Activated CD4-positive, alpha-beta T cell treated with anti-CD3 and anti-CD28 coated beads for 36 hours (primary cell): ENCODE measurements around the gene ANKRD44. TPM values are rescaled to one million over a fixed set of nuclear protein-coding genes. Genes with fewer than 3 reads are reported as not detected.

Experiments
- ATAC-seq: fragments of 200-7000 bp; cut with Tn5 transposase; one replicate; pipeline ENCODE4 v1.10.0; 2021; ENCODE audit warnings: mild to moderate bottlenecking, moderate library complexity
- CTCF ChIA-PET: fragments of 350-600 bp; sonication (Branson Sonifier 250); formaldehyde crosslinking; loops from one replicate; lab custom pipeline; 2021; ENCODE audit warnings: antibody characterized with exemption; lab: Charles Lee
- POLR2A ChIA-PET: fragments of 350-600 bp; sonication (Branson Sonifier 250); formaldehyde crosslinking; loops from one replicate; lab custom pipeline; 2021; ENCODE audit warnings: antibody characterized with exemption, inconsistent platforms; lab: Charles Lee
- DNase-seq: peaks from one replicate; pipeline ENCODE4 v3.0.0-alpha.2; 2020
- H3K27ac Mint-ChIP-seq: one replicate; pipeline ENCODE4 v1.8.0; 2021; ENCODE audit warnings: mixed read lengths
- H3K27me3 Mint-ChIP-seq: one replicate; pipeline ENCODE4 v1.8.0; 2021; ENCODE audit warnings: mixed read lengths
- H3K36me3 Mint-ChIP-seq: one replicate; pipeline ENCODE4 v1.8.0; 2021; ENCODE audit warnings: low read depth, mixed read lengths
- H3K4me1 Mint-ChIP-seq: one replicate; pipeline ENCODE4 v1.8.0; 2021; ENCODE audit warnings: mixed read lengths
- H3K4me3 Mint-ChIP-seq: one replicate; pipeline ENCODE4 v1.8.0; 2021; ENCODE audit warnings: mild to moderate bottlenecking, moderate library complexity, mixed read lengths
- H3K9me3 Mint-ChIP-seq: one replicate; pipeline ENCODE4 v1.8.0; 2021; ENCODE audit warnings: low read depth, mixed read lengths
- intact Hi-C, 2 experiments: fragments of 100-400 bp; cut with DNase I in 1 of 2; cut with micrococcal nuclease in 1 of 2; formaldehyde crosslinking; loops; one replicate each; pipeline versions ENCODE4 v1.14.2 to v1.15.1; 2022 to 2024; cut with DNase I, micrococcal nuclease
- total RNA-seq, 2 experiments: library from RNA; stranded (reverse); gene quantifications; one replicate each; pipeline ENCODE4 v1.2.3, GENCODE V29; 2021

ANKRD44 gene
- total RNA-seq, 2 experiments from 2014 or later: 122 to 181 TPM

DNA sequence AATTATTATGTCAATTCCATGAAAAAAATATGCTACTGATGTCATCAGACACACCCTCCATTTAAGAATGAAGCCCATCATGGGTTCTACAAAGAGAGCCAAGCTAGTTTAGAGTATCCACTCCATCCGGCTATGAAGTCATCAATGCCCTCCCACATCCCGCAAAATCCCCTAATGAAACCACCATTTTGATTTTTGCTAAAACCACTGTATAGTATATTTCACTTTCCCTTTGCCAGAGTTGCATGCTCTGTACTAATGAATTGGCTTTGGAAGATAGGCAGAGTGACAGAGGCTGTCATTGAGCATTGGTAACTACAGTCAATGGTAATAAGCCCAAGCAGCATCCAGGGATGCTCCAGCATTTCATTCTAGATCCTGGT is 118.6 kb downstream of the ANKRD44 start:
- CTCF ChIA-PET: interaction anchor here (0.7 to 3.9 kb wide), 31 partner anchors 11 to 191 kb away, joined by 3 to 53 read pairs (median 5); partner anchors contain the start of gene ANKRD44
- ATAC-seq (peak; percentile 87), DNase-seq (peak; percentile 68)
- Mint-ChIP-seq H3K36me3 (peaks cover 12% of the 10 kb centered on the region), H3K9me3 (no peaks in the 10 kb centered on the region), H3K27ac (peak overlapping the region; percentile 59), H3K4me1 (peaks cover 81% of the 10 kb centered on the region), H3K27me3 (no peaks in the 10 kb centered on the region), H3K4me3 (peak overlapping the region; percentile 33)
- POLR2A ChIA-PET: no interaction called here
- intact Hi-C loops: loop anchor here (1.0 to 10.0 kb wide), 7 partner anchors 47 to 513 kb away; partner anchors contain the start of genes ANKRD44 (in 1 of the 2), HSPE1 (in 1 of the 2) and MARS2 (in 1 of the 2)

GRCh38 chr2:197191177-197191939 is 119.2 kb downstream of the ANKRD44 start:
- ChIA-PET CTCF (interaction anchor here (0.7 to 3.9 kb wide), 40 partner anchors 11 to 192 kb away, joined by 3 to 53 read pairs (median 5); partner anchors contain the start of gene ANKRD44), POLR2A (no interaction called here)
- intact Hi-C loops: loop anchor here (1.0 to 10.0 kb wide), 6 partner anchors 48 to 513 kb away; partner anchors contain the start of genes ANKRD44 (in 1 of the 2), HSPE1 (in 1 of the 2) and MARS2 (in 1 of the 2)
- H3K9me3 Mint-ChIP-seq: no peaks in the 10 kb centered on the region
- H3K36me3 Mint-ChIP-seq: peaks cover 13% of the 10 kb centered on the region
- no peaks in the 10 kb centered on the region for H3K27me3 Mint-ChIP-seq
- peaks cover 79% of the 10 kb centered on the region for H3K4me1 Mint-ChIP-seq
- H3K4me3 Mint-ChIP-seq: peak overlapping the region; percentile 33
- peak overlapping the region; percentile 59 for H3K27ac Mint-ChIP-seq
- DNase-seq: no peak
- peak; percentile 54 for ATAC-seq

GRCh38 chr2:197190100-197190432 is 120.5 kb downstream of the ANKRD44 start:
- Mint-ChIP-seq H3K9me3 (no peaks in the 10 kb centered on the region), H3K4me3 (no peak overlapping the region), H3K27me3 (no peaks in the 10 kb centered on the region), H3K4me1 (peaks cover 79% of the 10 kb centered on the region), H3K27ac (no peak overlapping the region), H3K36me3 (peaks cover 21% of the 10 kb centered on the region)
- intact Hi-C loops: loop anchor here (5.0 to 10.0 kb wide), 2 partner anchors 312 to 515 kb away; partner anchors contain the start of genes HSPE1 (in 1 of the 2) and MARS2 (in 1 of the 2)
- ChIA-PET POLR2A (no interaction called here), CTCF (interaction anchor here (0.9 to 3.9 kb wide), 18 partner anchors 9 to 184 kb away, joined by 3 to 53 read pairs (median 7); partner anchors contain the start of gene ANKRD44)
- ATAC-seq (no peak), DNase-seq (no peak)

DNA sequence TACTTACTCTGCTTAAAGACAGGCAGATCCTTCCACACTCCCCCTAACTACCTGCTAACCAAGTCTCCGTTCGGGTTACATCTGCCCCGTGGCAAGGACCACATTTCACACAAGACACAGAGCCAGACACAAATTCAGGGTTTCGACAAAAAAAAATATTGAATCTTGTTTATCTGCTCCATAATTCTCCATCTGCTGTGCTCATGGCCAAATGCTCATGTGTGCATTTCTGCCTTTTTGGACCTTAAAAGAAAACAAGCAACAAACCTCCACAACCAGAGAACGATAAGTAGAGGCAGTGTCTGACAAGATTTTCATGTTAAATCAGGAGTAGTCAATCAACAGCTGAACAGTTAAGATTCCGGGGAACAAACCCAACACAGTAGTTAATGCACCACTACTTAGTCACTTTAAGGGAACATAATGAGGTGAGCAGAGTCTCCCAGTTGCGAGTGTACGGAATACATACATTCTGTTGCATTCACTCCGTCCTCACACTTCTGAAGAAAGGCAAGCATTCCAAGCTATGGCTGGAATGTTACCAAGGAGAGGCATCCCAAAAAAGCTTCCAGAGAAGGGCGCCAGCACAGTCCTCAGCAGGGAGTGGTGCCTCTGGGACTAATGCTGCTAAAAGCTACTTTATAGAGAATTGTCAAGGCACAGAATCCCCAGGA is 121.0 kb downstream of the ANKRD44 start:
- intact Hi-C loops: loop anchor here (5.0 to 10.0 kb wide), 2 partner anchors 313 to 515 kb away; partner anchors contain the start of genes HSPE1 (in 1 of the 2) and MARS2 (in 1 of the 2)
- Mint-ChIP-seq H3K36me3 (peaks cover 23% of the 10 kb centered on the region), H3K4me3 (no peak overlapping the region), H3K27me3 (no peaks in the 10 kb centered on the region), H3K27ac (peak overlapping the region; percentile 40), H3K4me1 (peaks cover 80% of the 10 kb centered on the region), H3K9me3 (no peaks in the 10 kb centered on the region)
- no peak for ATAC-seq
- CTCF ChIA-PET: interaction anchor here (0.6 to 3.9 kb wide), 15 partner anchors 9 to 170 kb away, joined by 3 to 53 read pairs (median 5); partner anchors contain the start of gene ANKRD44
- no peak for DNase-seq
- POLR2A ChIA-PET: no interaction called here

DNA sequence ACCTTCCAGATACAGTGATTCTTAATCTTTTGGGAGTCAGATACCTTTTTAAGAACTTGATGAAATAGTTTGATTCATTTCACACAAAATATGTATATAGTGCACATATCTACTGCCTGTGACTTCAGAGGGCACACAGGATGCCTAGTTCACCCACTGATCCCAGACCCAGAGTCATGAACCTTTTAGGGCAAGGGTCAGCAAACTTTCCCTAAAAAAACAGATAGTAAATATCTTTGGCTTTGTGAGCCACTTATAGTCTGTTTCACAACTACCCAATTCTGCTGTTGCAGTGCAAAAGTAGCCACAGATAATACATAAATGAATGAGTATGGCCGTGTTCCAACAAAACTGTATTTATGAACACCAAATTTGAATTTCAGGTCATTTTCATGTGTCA is 124.9 kb downstream of the ANKRD44 start:
- H3K36me3 Mint-ChIP-seq: peaks cover 48% of the 10 kb centered on the region
- no peak for DNase-seq
- peak overlapping the region; percentile 47 for H3K27ac Mint-ChIP-seq
- intact Hi-C loops: no loop called here
- H3K9me3 Mint-ChIP-seq: no peaks in the 10 kb centered on the region
- POLR2A ChIA-PET: no interaction called here
- H3K27me3 Mint-ChIP-seq: no peaks in the 10 kb centered on the region
- H3K4me1 Mint-ChIP-seq: peaks cover 87% of the 10 kb centered on the region
- ATAC-seq: no peak
- CTCF ChIA-PET: interaction anchor here (1.0 to 1.9 kb wide), 2 partner anchors 28 to 66 kb away, joined by 3 to 6 read pairs; no protein-coding TSS in a partner anchor
- no peak overlapping the region for H3K4me3 Mint-ChIP-seq

- Mint-ChIP-seq H3K36me3 (peaks cover 51% of the 10 kb centered on the region), H3K4me1 (peaks cover 88% of the 10 kb centered on the region), H3K27me3 (no peaks in the 10 kb centered on the region), H3K9me3 (no peaks in the 10 kb centered on the region), H3K27ac (peak overlapping the region; percentile 47), H3K4me3 (no peak overlapping the region)
- no peak for ATAC-seq
- intact Hi-C loops: no loop called here
- ChIA-PET CTCF (interaction anchor here (0.5 to 1.9 kb wide), 5 partner anchors 15 to 137 kb away, joined by 3 to 9 read pairs (median 5); no protein-coding TSS in a partner anchor), POLR2A (interaction anchor here (0.6 kb wide), 2 partner anchors 58 to 157 kb away, joined by 3 read pairs; no protein-coding TSS in a partner anchor)
- DNase-seq: no peak
These were observed 125.5 kb downstream of the ANKRD44 start for GRCh38 chr2:197184959-197185586.

DNA sequence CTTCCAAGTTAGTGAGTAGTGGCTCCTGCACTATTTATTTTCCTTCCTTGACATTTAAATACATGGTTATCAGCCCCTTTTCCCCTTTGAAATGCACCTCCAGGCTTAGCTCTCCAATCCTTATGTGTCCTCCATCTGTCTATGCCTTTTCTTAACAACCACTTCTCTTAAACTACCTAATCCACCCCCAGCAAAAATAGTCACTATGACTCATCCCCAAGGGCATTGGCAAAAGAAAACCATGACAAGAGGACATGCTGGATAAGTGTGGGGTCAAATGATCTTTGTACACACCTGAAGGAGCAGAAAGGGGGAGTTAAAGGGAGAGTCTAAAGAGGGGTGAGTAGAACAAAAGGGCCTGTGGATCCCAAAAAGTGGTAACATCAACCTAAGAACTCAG is 127.2 kb downstream of the ANKRD44 start:
- Mint-ChIP-seq H3K9me3 (no peaks in the 10 kb centered on the region), H3K4me3 (no peak overlapping the region), H3K27ac (peak overlapping the region; percentile 48), H3K36me3 (peaks cover 54% of the 10 kb centered on the region), H3K27me3 (no peaks in the 10 kb centered on the region), H3K4me1 (peaks cover 83% of the 10 kb centered on the region)
- intact Hi-C loops: no loop called here
- ChIA-PET POLR2A (no interaction called here), CTCF (interaction anchor here (1.0 to 5.1 kb wide), 3 partner anchors 8 to 128 kb away, joined by 4 to 29 read pairs (median 19); no protein-coding TSS in a partner anchor)
- ATAC-seq: peak; percentile 71
- DNase-seq: no peak

- Mint-ChIP-seq H3K4me3 (no peak overlapping the region), H3K9me3 (no peaks in the 10 kb centered on the region), H3K36me3 (peaks cover 54% of the 10 kb centered on the region), H3K27ac (peak overlapping the region; percentile 49), H3K4me1 (peaks cover 79% of the 10 kb centered on the region), H3K27me3 (no peaks in the 10 kb centered on the region)
- CTCF ChIA-PET: interaction anchor here (1.0 to 5.1 kb wide), 5 partner anchors 8 to 201 kb away, joined by 4 to 29 read pairs (median 6); no protein-coding TSS in a partner anchor
- DNase-seq (no peak), ATAC-seq (no peak)
- POLR2A ChIA-PET: interaction anchor here (0.6 kb wide), 1 partner anchor 16 kb away, joined by 4 read pairs; no protein-coding TSS in a partner anchor
- intact Hi-C loops: no loop called here
These were observed 127.9 kb downstream of the ANKRD44 start for GRCh38 chr2:197182668-197183067.

DNA sequence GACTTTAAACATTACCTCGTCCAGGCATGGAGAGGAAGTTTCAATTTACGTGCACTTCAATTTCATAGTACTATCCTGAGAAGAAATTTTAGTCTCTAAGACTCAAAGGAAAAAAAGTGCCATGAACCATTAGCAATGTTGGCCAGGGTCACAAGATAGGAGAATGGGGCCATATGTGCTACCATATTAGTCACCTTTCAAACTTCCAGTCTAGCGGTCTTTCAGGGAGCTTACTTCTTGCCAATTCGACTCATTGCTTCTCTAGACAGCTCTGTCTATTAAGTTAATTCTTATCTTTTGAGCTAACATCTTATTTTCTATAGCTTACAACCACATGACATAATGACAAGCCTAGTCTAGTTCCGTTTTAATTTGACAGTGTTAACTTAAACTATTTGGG is 129.1 kb downstream of the ANKRD44 start:
- no peaks in the 10 kb centered on the region for H3K9me3 Mint-ChIP-seq
- peaks cover 71% of the 10 kb centered on the region for H3K4me1 Mint-ChIP-seq
- ATAC-seq (no peak), DNase-seq (no peak)
- H3K27ac Mint-ChIP-seq: peak overlapping the region; percentile 27
- no peak overlapping the region for H3K4me3 Mint-ChIP-seq
- CTCF ChIA-PET: interaction anchor here (0.7 to 5.1 kb wide), 11 partner anchors 9 to 271 kb away, joined by 3 to 29 read pairs (median 5); no protein-coding TSS in a partner anchor
- POLR2A ChIA-PET: no interaction called here
- intact Hi-C loops: no loop called here
- no peaks in the 10 kb centered on the region for H3K27me3 Mint-ChIP-seq
- H3K36me3 Mint-ChIP-seq: peaks cover 54% of the 10 kb centered on the region

- DNase-seq (no peak), ATAC-seq (no peak)
- peak overlapping the region; percentile 6 for H3K27ac Mint-ChIP-seq
- no peaks in the 10 kb centered on the region for H3K9me3 Mint-ChIP-seq
- H3K4me1 Mint-ChIP-seq: peaks cover 69% of the 10 kb centered on the region
- intact Hi-C loops: no loop called here
- ChIA-PET POLR2A (no interaction called here), CTCF (interaction anchor here (0.9 to 5.1 kb wide), 8 partner anchors 7 to 104 kb away, joined by 3 to 29 read pairs (median 3); no protein-coding TSS in a partner anchor)
- H3K36me3 Mint-ChIP-seq: peaks cover 44% of the 10 kb centered on the region
- H3K4me3 Mint-ChIP-seq: no peak overlapping the region
- no peaks in the 10 kb centered on the region for H3K27me3 Mint-ChIP-seq
These were observed 130.7 kb downstream of the ANKRD44 start for GRCh38 chr2:197179744-197180498.
